IPS-NIHi7 (cell line): ENCODE measurements around the gene OAS1.

ENCODE experiments used
- DNase-seq: peaks from one replicate; pipeline ENCODE4 v3.0.0; 2012; ENCODE audit warnings: mixed read lengths; ENCODE audit errors: extremely low spot score

The OAS1 gene

GRCh38 chr12:112965643-112966042 lies 58.9 kb downstream of the OAS1 start:
- no peak for DNase-seq

GRCh38 chr12:112967306-112967705 lies 60.5 kb downstream of the OAS1 start:
- no peak for DNase-seq

- no peak for DNase-seq
These were observed 61.1 kb downstream of the OAS1 start for GRCh38 chr12:112967858-112968257.
